Astrocyte (in vitro differentiated cells and primary cell): ENCODE measurements around the gene TNNI3K. TPM values are rescaled to one million over a fixed set of nuclear protein-coding genes. Genes with fewer than 3 reads are reported as not detected.

Experiments used
- DNase-seq: peaks from one replicate; pipeline ENCODE4 v3.0.0-alpha.2; 2010; ENCODE audit warnings: low read depth
- FAIRE-seq: peaks from 2 replicates; lab custom pipeline; 2011; peaks lifted over from hg19 to GRCh38; lab: Jason Lieb, UNC
- H2AFZ ChIP-seq: 2 replicates; pipeline ENCODE4 v1.6.0; 2012; ENCODE audit warnings: low read depth, low read length, inconsistent platforms
- H3K27ac ChIP-seq: 2 replicates; pipeline ENCODE4 v1.5.1; 2011; ENCODE audit warnings: low read depth, low read length, inconsistent platforms
- H3K27me3 ChIP-seq: 2 replicates; pipeline ENCODE4 v1.6.0; 2011; ENCODE audit warnings: low read length, inconsistent platforms; ENCODE audit not compliant: insufficient read depth
- H3K36me3 ChIP-seq: 2 replicates; pipeline ENCODE4 v1.5.1; 2011; ENCODE audit warnings: low read length, inconsistent platforms; ENCODE audit not compliant: insufficient read depth
- H3K4me1 ChIP-seq: 2 replicates; pipeline ENCODE4 v1.5.1; 2011; ENCODE audit warnings: low read length, inconsistent platforms; ENCODE audit not compliant: insufficient read depth
- H3K4me2 ChIP-seq: 2 replicates; pipeline ENCODE4 v1.6.0; 2012; ENCODE audit warnings: low read length, inconsistent platforms
- H3K4me3 ChIP-seq: 2 replicates; pipeline ENCODE4 v1.5.1; 2011; ENCODE audit warnings: low read depth, mild to moderate bottlenecking, low read length, inconsistent platforms; ENCODE audit not compliant: insufficient read depth
- H3K79me2 ChIP-seq: 2 replicates; pipeline ENCODE4 v1.6.0; 2012; ENCODE audit warnings: mild to moderate bottlenecking, low read length, inconsistent platforms; ENCODE audit not compliant: insufficient read depth
- H3K9ac ChIP-seq: 2 replicates; pipeline ENCODE4 v1.6.0; 2012; ENCODE audit warnings: mild to moderate bottlenecking, low read length, inconsistent platforms
- H3K9me3 ChIP-seq: 2 replicates; pipeline ENCODE4 v1.5.1; 2012; ENCODE audit warnings: low read depth, mild to moderate bottlenecking, low read length, inconsistent platforms; ENCODE audit not compliant: insufficient read depth
- H4K20me1 ChIP-seq: 2 replicates; pipeline ENCODE4 v1.6.0; 2012; ENCODE audit warnings: low read length, inconsistent platforms; ENCODE audit not compliant: insufficient read depth
- H3K27ac Mint-ChIP-seq: one replicate; pipeline ENCODE4 v1.8.0; 2021; ENCODE audit warnings: mild to moderate bottlenecking, mixed read lengths; ENCODE audit not compliant: unreplicated experiment
- H3K27me3 Mint-ChIP-seq: one replicate; pipeline ENCODE4 v1.8.0; 2021; ENCODE audit warnings: low read depth, mixed read lengths; ENCODE audit not compliant: unreplicated experiment
- H3K36me3 Mint-ChIP-seq: one replicate; pipeline ENCODE4 v1.8.0; 2021; ENCODE audit warnings: low read depth, mixed read lengths; ENCODE audit not compliant: unreplicated experiment
- H3K4me1 Mint-ChIP-seq: one replicate; pipeline ENCODE4 v1.8.0; 2021; ENCODE audit warnings: low read depth, mixed read lengths; ENCODE audit not compliant: unreplicated experiment
- H3K4me3 Mint-ChIP-seq: one replicate; pipeline ENCODE4 v1.8.0; 2021; ENCODE audit warnings: mild to moderate bottlenecking, moderate library complexity, mixed read lengths; ENCODE audit not compliant: unreplicated experiment
- H3K9me3 Mint-ChIP-seq: one replicate; pipeline ENCODE4 v1.8.0; 2021; ENCODE audit warnings: mild to moderate bottlenecking, mixed read lengths; ENCODE audit not compliant: unreplicated experiment
- EZH2 ChIP-seq: IDR thresholded peaks from 2 replicates; pipeline ENCODE4 v1.6.1; 2012; ENCODE audit warnings: mild to moderate bottlenecking, low read length, inconsistent platforms; ENCODE audit not compliant: insufficient read depth
- total RNA-seq: library from RNA; stranded (reverse); gene quantifications from 2 replicates; pipeline ENCODE4 v1.2.1, GENCODE V29; 2021
- TF ChIP-seq, protein P1 (sequence below): IDR thresholded peaks from 2 replicates; pipeline ENCODE4 v1.5.1; 2011; ENCODE audit warnings: low read depth, mild to moderate bottlenecking, inconsistent platforms, low read length, moderate library complexity; ENCODE audit not compliant: insufficient read depth

TNNI3K gene
- total RNA-seq, 1 donor from 2014 or later = 0.45 TPM

DNA sequence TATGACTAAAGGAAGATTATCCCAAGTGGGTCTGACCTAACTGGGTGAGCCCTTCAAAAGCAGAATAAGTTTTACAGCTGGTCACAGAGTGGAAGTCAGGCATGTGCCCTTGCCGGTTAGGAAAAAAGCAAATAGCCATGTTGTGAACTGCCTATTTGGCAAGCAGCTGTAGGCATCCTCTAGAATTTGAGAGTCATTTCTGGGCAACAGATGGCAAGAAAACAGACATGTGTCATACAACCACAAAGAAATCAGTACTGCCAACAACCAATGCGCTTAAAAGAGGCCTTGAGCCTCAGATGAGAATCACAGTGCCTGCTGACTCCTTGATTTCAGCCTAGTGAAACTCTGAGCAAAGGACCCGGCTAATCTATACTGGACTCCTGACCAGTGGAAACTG, 250.4 kb downstream of the TNNI3K start:
- H3K4me1 ChIP-seq = no peaks in the 10 kb centered on the region
- no peak overlapping the region for H3K27ac ChIP-seq
- TF ChIP-seq, protein P1, sequence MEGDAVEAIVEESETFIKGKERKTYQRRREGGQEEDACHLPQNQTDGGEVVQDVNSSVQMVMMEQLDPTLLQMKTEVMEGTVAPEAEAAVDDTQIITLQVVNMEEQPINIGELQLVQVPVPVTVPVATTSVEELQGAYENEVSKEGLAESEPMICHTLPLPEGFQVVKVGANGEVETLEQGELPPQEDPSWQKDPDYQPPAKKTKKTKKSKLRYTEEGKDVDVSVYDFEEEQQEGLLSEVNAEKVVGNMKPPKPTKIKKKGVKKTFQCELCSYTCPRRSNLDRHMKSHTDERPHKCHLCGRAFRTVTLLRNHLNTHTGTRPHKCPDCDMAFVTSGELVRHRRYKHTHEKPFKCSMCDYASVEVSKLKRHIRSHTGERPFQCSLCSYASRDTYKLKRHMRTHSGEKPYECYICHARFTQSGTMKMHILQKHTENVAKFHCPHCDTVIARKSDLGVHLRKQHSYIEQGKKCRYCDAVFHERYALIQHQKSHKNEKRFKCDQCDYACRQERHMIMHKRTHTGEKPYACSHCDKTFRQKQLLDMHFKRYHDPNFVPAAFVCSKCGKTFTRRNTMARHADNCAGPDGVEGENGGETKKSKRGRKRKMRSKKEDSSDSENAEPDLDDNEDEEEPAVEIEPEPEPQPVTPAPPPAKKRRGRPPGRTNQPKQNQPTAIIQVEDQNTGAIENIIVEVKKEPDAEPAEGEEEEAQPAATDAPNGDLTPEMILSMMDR = no peak
- no peak for TF ChIP-seq EZH2
- Mint-ChIP-seq H3K9me3 (no peaks in the 10 kb centered on the region), H3K36me3 (no peaks in the 10 kb centered on the region), H3K27ac (no peak overlapping the region), H3K27me3 (no peaks in the 10 kb centered on the region), H3K4me3 (no peak overlapping the region), H3K4me1 (no peaks in the 10 kb centered on the region)
- no peak overlapping the region for H3K9ac ChIP-seq
- no peak overlapping the region for H3K4me2 ChIP-seq
- no peaks in the 10 kb centered on the region for H3K9me3 ChIP-seq
- H3K36me3 ChIP-seq = no peaks in the 10 kb centered on the region
- FAIRE-seq (no peak), DNase-seq (no peak)
- no peaks in the 10 kb centered on the region for H3K79me2 ChIP-seq
- no peak overlapping the region for H3K4me3 ChIP-seq
- no peak overlapping the region for H2AFZ ChIP-seq
- no peaks in the 10 kb centered on the region for H3K27me3 ChIP-seq
- H4K20me1 ChIP-seq = no peaks in the 10 kb centered on the region

DNA sequence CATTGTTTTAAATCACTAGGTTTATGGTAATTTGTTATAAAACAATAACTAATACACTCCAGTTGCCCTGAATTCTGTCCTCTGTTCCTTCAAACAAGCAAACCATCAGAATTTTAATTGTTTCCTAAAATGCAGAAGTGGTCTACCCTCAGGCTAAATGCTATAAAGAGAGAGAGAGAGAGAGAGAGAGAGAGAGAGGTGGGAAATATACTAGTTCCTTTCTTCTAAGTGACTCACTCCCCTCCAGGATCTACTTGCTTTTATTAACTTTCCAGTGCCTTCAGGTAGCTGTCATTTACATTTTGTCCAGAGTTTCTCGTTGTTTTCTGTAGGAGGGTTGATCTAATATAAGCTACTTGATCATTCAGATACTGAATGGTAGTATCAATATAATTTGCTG, 250.8 kb downstream of the TNNI3K start:
- Mint-ChIP-seq H3K4me1 (no peaks in the 10 kb centered on the region), H3K36me3 (no peaks in the 10 kb centered on the region), H3K27ac (no peak overlapping the region), H3K27me3 (no peaks in the 10 kb centered on the region), H3K9me3 (no peaks in the 10 kb centered on the region), H3K4me3 (no peak overlapping the region)
- no peak overlapping the region for H3K4me3 ChIP-seq
- no peaks in the 10 kb centered on the region for H3K36me3 ChIP-seq
- H3K4me2 ChIP-seq = no peak overlapping the region
- no peak for TF ChIP-seq EZH2
- TF ChIP-seq, protein P1 = no peak
- no peak overlapping the region for H2AFZ ChIP-seq
- no peak for FAIRE-seq
- H3K4me1 ChIP-seq = no peaks in the 10 kb centered on the region
- no peaks in the 10 kb centered on the region for H3K27me3 ChIP-seq
- H3K9ac ChIP-seq = no peak overlapping the region
- no peak overlapping the region for H3K27ac ChIP-seq
- no peaks in the 10 kb centered on the region for H3K9me3 ChIP-seq
- DNase-seq = no peak
- no peaks in the 10 kb centered on the region for H3K79me2 ChIP-seq
- H4K20me1 ChIP-seq = no peaks in the 10 kb centered on the region

- Histone ChIP-seq H3K27ac (no peak overlapping the region), H3K27me3 (no peaks in the 10 kb centered on the region), H3K4me1 (no peaks in the 10 kb centered on the region), H3K79me2 (no peaks in the 10 kb centered on the region), H3K4me2 (no peak overlapping the region), H2AFZ (no peak overlapping the region), H3K36me3 (no peaks in the 10 kb centered on the region), H3K9ac (no peak overlapping the region), H3K9me3 (no peaks in the 10 kb centered on the region), H4K20me1 (no peaks in the 10 kb centered on the region), H3K4me3 (no peak overlapping the region)
- no peak overlapping the region for H3K27ac Mint-ChIP-seq
- H3K27me3 Mint-ChIP-seq = no peaks in the 10 kb centered on the region
- FAIRE-seq = no peak
- H3K4me1 Mint-ChIP-seq = no peaks in the 10 kb centered on the region
- no peak overlapping the region for H3K4me3 Mint-ChIP-seq
- no peaks in the 10 kb centered on the region for H3K9me3 Mint-ChIP-seq
- no peaks in the 10 kb centered on the region for H3K36me3 Mint-ChIP-seq
- no peak for TF ChIP-seq EZH2
- TF ChIP-seq, protein P1 = no peak
- DNase-seq = no peak
Measured at GRCh38 chr1:74496669-74497068, 261.5 kb downstream of the TNNI3K start.
